Ovary (tissue), 9 donors: ENCODE results near the gene TLX3. TPM values are rescaled to one million over a fixed set of nuclear protein-coding genes. Genes with fewer than 3 reads are reported as not detected.

Experiments used
- DNase-seq, 5 donors: peaks; one replicate each; pipeline ENCODE4 v3.0.0-alpha.2; 2019 to 2020
- H3K27ac ChIP-seq, 2 donors: fragments of 200-600 bp; one replicate each; pipeline versions ENCODE4 v1.5.1 to v1.8.0; 2019 to 2022
- H3K27me3 ChIP-seq: fragments of 200-600 bp; one replicate; pipeline ENCODE4 v1.8.0; 2022
- H3K36me3 ChIP-seq: fragments of 200-600 bp; sonication (generic); one replicate; pipeline ENCODE4 v1.5.1; 2019
- H3K4me1 ChIP-seq: one replicate; pipeline ENCODE4 v1.8.1; 2013; ENCODE audit warnings: mild to moderate bottlenecking, moderate library complexity; ENCODE audit not compliant: insufficient read depth
- H3K4me3 ChIP-seq: fragments of 200-600 bp; sonication (generic); one replicate; pipeline ENCODE4 v1.5.1; 2017
- H3K9me3 ChIP-seq, 2 donors: fragments of 200-600 bp in 1 of 2; sonication (generic) in 1 of 2; one replicate each; pipeline versions ENCODE4 v1.5.1 to v1.8.1; 2013 to 2019; ENCODE audit warnings: mild to moderate bottlenecking in 1 of 2, moderate library complexity in 1 of 2
- CTCF ChIP-seq, 3 donors: fragments of 450-650 bp in 2 of 3; fragments of 200-600 bp in 1 of 3; IDR thresholded peaks; one replicate each; pipeline versions ENCODE4 v1.5.1 to v1.8.0; 2016 to 2022; ENCODE audit warnings: antibody characterized with exemption in 3 of 3, mild to moderate bottlenecking in 1 of 3
- EP300 ChIP-seq: sonication (generic); formaldehyde crosslinking; IDR thresholded peaks from one replicate; pipeline ENCODE4 v1.6.1; 2017; ENCODE audit warnings: antibody characterized with exemption
- POLR2A ChIP-seq: fragments of 450-650 bp; IDR thresholded peaks from one replicate; pipeline ENCODE4 v1.6.1; 2017; ENCODE audit warnings: antibody characterized with exemption, mild to moderate bottlenecking, moderate library complexity
- WGBS, 3 donors: extraction: QIAGEN DNeasy Blood & Tissue Kit in 1 of 3; methylation state at CpG; one replicate each; pipeline versions ENCODE4 v1.1.5 to v1.1.7; 2013 to 2017; 5-methylcytosine and 5-hydroxymethylcytosine counted together
- intact Hi-C, 4 donors: fragments of 100-400 bp; cut with DNase I; formaldehyde crosslinking; loops; one replicate each; pipeline versions ENCODE4 v1.11.0 to v1.15.1; 2022 to 2023
- polyA plus RNA-seq, 2 donors: library from polyadenylated mRNA; stranded (reverse); fragments of 200-250 nt in 1 of 2; fragments of 350-450 nt in 1 of 2; fragmentation: Illumina TruSeq in 1 of 2; extraction: RNeasy Lipid Tissue Mini Kit (QIAGEN cat#74804) in 1 of 2; gene quantifications; one replicate each; pipeline ENCODE4 v1.2.3, GENCODE V29; 2013 to 2014
- total RNA-seq, 7 donors: library from RNA; depleted of rRNA in 2 of 7; stranded (reverse); fragments of >200 nt in 2 of 7; fragmentation: NEBNext Ultra II Directional in 3 of 7; extraction: Animal tissue kit (Norgen Biotek cat#: 25700) in 3 of 7; gene quantifications; one replicate each; pipeline versions ENCODE4 v1.1.0 to v1.2.4, GENCODE V29; 2016 to 2023
- donor health status: DM: no; HTN: no; CAD: no; lungs with moderate emphysema.
- donor health status: DM: no; HTN: no; CAD: no.
- donor health status: Bipolar disorder and iron deficiency.
- donor health status: DM: yes; HTN: yes; CAD: no.
- donor health status: DM: no; HTN: no; CAD: no.
- donor health status: DM: yes; HTN: yes; CAD: no.

Gene TLX3
- total and polyA plus RNA-seq, 9 donors, result 0.05 TPM; not detected in 8

GRCh38 chr5:171264843-171265242 is 44.2 kb upstream of the TLX3 start:
- no peak for TF ChIP-seq POLR2A
- TF ChIP-seq EP300, result no peak
- TF ChIP-seq CTCF (IDR thresholded peaks at IDR 0.05), result no peak
- Histone ChIP-seq H3K4me1 (no peaks in the 10 kb centered on the region), H3K9me3 (no peaks in the 10 kb centered on the region), H3K27ac (no peak overlapping the region), H3K27me3 (no peaks in the 10 kb centered on the region), H3K36me3 (no peaks in the 10 kb centered on the region), H3K4me3 (no peak overlapping the region)
- intact Hi-C loops, result no loop called here
- 90 to 96% (median 94%) methylated on average over 2 of the region's 2 CpGs for WGBS, 3 donors
- no peak for DNase-seq

GRCh38 chr5:171268700-171269620 is 40.1 kb upstream of the TLX3 start:
- no peaks in the 10 kb centered on the region for H3K36me3 ChIP-seq
- H3K4me1 ChIP-seq, result no peaks in the 10 kb centered on the region
- no peak overlapping the region for H3K4me3 ChIP-seq
- no peak for TF ChIP-seq POLR2A
- no peak for TF ChIP-seq EP300
- intact Hi-C loops, result no loop called here
- no peaks in the 10 kb centered on the region for H3K27me3 ChIP-seq
- no peak for DNase-seq
- H3K27ac ChIP-seq, result no peak overlapping the region
- 82 to 85% (median 82%) methylated on average over 7 of the region's 7 CpGs for WGBS, 3 donors
- no peaks in the 10 kb centered on the region for H3K9me3 ChIP-seq

GRCh38 chr5:171269717-171270116 is 39.3 kb upstream of the TLX3 start:
- H3K4me1 ChIP-seq, result no peaks in the 10 kb centered on the region
- no peak for TF ChIP-seq POLR2A
- no peak for TF ChIP-seq EP300
- no peak for TF ChIP-seq CTCF (IDR thresholded peaks at IDR 0.05)
- WGBS, 3 donors, result 67 to 69% (median 67%) methylated on average over 2 of the region's 2 CpGs
- no peaks in the 10 kb centered on the region for H3K27me3 ChIP-seq
- intact Hi-C loops, result no loop called here
- H3K36me3 ChIP-seq, result no peaks in the 10 kb centered on the region
- H3K4me3 ChIP-seq, result no peak overlapping the region
- H3K27ac ChIP-seq, result no peak overlapping the region
- DNase-seq, result no peak
- no peaks in the 10 kb centered on the region for H3K9me3 ChIP-seq

DNA sequence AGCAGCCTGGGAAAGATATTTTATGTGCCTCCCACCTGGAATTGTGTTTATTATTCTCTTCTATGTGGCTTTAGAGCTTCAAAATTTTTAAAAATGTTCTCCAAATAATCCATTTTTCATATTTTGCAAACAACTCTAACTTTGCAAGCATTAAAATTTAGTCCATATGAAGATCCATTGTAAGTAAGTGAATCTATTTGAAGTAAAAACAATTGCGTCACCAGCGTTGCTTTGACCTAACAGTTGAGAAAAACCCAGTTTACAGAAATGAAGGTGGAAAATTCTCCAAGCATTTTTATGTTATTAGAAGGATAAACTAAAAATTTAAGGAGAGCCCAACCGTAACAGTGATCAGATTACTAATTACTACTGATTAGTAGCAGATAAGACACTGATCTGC is 38.9 kb upstream of the TLX3 start:
- no peaks in the 10 kb centered on the region for H3K4me1 ChIP-seq
- H3K27me3 ChIP-seq, result no peaks in the 10 kb centered on the region
- H3K9me3 ChIP-seq, result no peaks in the 10 kb centered on the region
- whole genome bisulfite sequencing, 3 donors, result 89 to 91% (median 91%) methylated on average over 3 of the region's 3 CpGs
- DNase-seq, result no peak
- H3K27ac ChIP-seq, result no peak overlapping the region
- TF ChIP-seq EP300 (no peak), CTCF (IDR thresholded peaks at IDR 0.05) (no peak), POLR2A (no peak)
- intact Hi-C loops, result no loop called here
- no peak overlapping the region for H3K4me3 ChIP-seq
- no peaks in the 10 kb centered on the region for H3K36me3 ChIP-seq

DNA sequence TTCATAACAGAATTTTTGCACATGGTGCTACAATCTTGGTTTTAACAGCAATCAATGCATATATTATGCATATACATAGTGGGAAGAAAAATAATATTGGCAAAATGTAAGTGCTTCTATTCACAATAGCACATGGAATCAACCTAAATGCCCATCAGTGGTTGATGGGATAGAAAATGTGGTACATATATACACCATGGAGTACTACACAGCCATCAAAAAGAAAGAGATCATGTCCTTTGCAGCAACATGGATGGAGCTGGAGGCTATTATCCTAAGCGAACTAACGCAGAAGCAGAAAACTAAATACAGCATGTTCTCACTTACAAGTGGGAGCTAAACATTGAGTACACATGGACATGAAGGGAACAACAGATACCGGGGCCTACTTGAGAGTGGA is 37.2 kb upstream of the TLX3 start:
- Histone ChIP-seq H3K4me1 (no peaks in the 10 kb centered on the region), H3K9me3 (no peaks in the 10 kb centered on the region), H3K4me3 (no peak overlapping the region), H3K27ac (no peak overlapping the region), H3K27me3 (no peaks in the 10 kb centered on the region), H3K36me3 (no peaks in the 10 kb centered on the region)
- WGBS, 3 donors, result 96 to 99% (median 98%) methylated on average over 3 of the region's 3 CpGs
- TF ChIP-seq CTCF (IDR thresholded peaks at IDR 0.05) (no peak), POLR2A (no peak), EP300 (no peak)
- no peak for DNase-seq
- intact Hi-C loops, result no loop called here
